ENCODE data around the gene ADGRD1. TPM values are rescaled to one million over a fixed set of nuclear protein-coding genes. Genes with fewer than 3 reads are reported as not detected.

The ADGRD1 gene
- total RNA-seq, 2 donors from 2014 or later, result 21.3 to 37.0 TPM

DNA sequence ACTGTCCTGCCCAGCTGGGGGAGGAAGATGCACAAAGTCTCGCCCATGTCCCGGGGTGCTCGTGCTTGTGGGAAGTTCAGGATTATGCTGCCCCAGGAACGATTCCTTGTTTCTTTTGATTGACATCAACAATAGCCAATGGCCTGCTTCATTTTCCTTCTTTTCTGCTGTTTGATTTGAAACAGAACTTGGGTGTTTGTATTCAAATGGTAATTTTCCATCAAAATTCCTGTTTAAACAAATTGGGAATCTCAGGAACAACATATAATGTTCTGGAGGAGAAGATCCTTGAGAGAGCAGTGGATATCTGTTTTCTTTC lies 97.4 kb downstream of the ADGRD1 start:
- TF ChIP-seq, protein P1, sequence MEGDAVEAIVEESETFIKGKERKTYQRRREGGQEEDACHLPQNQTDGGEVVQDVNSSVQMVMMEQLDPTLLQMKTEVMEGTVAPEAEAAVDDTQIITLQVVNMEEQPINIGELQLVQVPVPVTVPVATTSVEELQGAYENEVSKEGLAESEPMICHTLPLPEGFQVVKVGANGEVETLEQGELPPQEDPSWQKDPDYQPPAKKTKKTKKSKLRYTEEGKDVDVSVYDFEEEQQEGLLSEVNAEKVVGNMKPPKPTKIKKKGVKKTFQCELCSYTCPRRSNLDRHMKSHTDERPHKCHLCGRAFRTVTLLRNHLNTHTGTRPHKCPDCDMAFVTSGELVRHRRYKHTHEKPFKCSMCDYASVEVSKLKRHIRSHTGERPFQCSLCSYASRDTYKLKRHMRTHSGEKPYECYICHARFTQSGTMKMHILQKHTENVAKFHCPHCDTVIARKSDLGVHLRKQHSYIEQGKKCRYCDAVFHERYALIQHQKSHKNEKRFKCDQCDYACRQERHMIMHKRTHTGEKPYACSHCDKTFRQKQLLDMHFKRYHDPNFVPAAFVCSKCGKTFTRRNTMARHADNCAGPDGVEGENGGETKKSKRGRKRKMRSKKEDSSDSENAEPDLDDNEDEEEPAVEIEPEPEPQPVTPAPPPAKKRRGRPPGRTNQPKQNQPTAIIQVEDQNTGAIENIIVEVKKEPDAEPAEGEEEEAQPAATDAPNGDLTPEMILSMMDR (IDR thresholded peaks at IDR 0.05), result no peak
- H3K27ac ChIP-seq, result no peak overlapping the region
- no peak for ATAC-seq (ENCODE audit: insufficient number of reproducible peaks, low FRiP score, low read depth)

DNA sequence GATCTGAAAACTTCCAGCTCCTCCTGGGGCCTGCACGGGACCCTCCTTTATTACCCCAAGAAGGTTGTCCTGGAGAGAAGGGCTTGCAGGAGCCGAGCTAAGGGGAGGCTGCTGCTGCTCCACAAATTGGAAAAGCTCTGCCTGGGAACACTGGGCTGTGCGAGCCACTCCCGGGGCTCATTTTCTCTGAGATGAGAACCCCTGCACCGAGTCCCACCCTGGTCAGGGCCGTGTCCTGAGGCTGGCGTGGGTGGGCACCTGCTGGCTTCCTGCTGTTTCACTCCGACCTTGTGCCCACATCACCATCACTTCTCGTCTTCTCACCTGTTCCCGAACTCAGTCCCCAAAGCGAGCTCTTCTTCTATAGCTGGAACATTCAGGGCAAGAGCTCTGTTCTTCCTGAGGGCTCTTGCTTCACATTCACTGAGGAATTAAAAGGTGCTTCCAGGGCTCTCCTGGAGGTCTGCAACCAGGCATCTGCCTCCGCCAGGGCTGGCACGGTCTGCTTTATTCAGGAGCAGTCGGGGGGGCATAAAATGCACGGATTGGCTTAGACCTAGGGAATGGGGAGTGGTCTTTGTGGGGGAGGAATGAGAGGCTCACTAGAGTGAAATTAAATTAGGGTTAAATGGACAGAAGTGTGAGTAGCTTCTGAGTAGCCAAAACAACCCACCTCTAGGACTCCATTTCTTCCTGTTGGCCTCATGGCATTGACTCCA lies 98.5 kb downstream of the ADGRD1 start:
- Histone ChIP-seq H3K4me1 (ENCODE audit: control insufficient read depth in 1 of 2, low read depth in 2 of 2) (no peaks in the 10 kb centered on the region), H3K27me3 (replicated peaks; ENCODE audit: insufficient read depth) (no peaks in the 10 kb centered on the region), H3K27ac (no peak overlapping the region), H3K9me3 (no peaks in the 10 kb centered on the region), H3K4me3 (no peak overlapping the region), H3K36me3 (no peaks in the 10 kb centered on the region)
- TF ChIP-seq, protein P1 (IDR thresholded peaks at IDR 0.05), result no peak
- no peak for DNase-seq (ENCODE audit: low spot score)
- no peak for ATAC-seq (ENCODE audit: insufficient number of reproducible peaks, low FRiP score, low read depth)

More for the DNA sequence above, 97.4 kb downstream of the ADGRD1 start:
- no peaks in the 10 kb centered on the region for H3K27me3 ChIP-seq (replicated peaks; ENCODE audit: insufficient read depth)
- no peaks in the 10 kb centered on the region for H3K9me3 ChIP-seq
- no peaks in the 10 kb centered on the region for H3K4me1 ChIP-seq (ENCODE audit: control insufficient read depth in 1 of 2, low read depth in 2 of 2)
- H3K4me3 ChIP-seq, result no peak overlapping the region
- no peak for DNase-seq (ENCODE audit: low spot score)
- no peaks in the 10 kb centered on the region for H3K36me3 ChIP-seq

DNA sequence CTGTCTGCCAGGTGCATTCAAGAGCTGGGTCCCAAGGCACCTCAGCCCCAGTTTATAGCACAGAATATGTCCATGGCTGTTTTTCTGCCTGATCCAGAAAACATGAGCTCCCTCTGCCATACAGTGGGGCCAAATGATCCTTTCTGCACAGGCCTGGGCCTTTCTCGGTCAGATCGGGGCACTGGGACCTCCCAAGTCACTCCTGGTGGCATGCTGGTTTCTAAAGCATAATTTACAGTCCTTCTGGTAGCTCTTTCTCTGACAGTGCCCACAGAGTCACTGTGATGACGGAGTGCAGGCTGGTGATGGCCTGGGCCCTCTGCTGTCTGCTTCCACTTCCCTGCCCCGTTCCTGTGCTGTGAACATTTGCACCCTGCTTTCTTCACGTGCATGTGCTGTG lies 99.2 kb downstream of the ADGRD1 start:
- no peak for ATAC-seq (ENCODE audit: insufficient number of reproducible peaks, low FRiP score, low read depth)
- H3K9me3 ChIP-seq, result no peaks in the 10 kb centered on the region
- H3K27ac ChIP-seq, result no peak overlapping the region
- no peak overlapping the region for H3K4me3 ChIP-seq
- H3K4me1 ChIP-seq (ENCODE audit: control insufficient read depth in 1 of 2, low read depth in 2 of 2), result no peaks in the 10 kb centered on the region
- no peaks in the 10 kb centered on the region for H3K27me3 ChIP-seq (replicated peaks; ENCODE audit: insufficient read depth)
- no peak for DNase-seq (ENCODE audit: low spot score)
- H3K36me3 ChIP-seq, result no peaks in the 10 kb centered on the region
- TF ChIP-seq, protein P1 (IDR thresholded peaks at IDR 0.05), result no peak

DNA sequence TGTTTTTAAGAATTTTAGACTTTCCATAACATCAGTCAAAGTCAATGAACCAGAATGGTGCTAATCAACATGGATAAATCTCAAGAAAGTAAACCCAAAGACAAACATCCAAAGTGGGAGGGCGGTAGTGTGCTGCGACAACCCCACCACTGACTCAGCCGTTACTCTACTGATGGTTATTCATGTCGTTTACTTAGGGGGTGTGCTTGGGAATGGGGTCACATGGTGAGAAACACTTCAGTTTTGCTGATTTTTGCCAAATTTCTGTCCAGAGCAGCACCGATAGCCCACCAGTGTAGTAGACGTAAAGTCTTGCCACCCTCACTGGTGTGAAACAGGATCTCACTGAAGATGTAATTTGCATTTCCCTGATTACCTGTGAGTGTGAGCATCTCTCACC lies 99.9 kb downstream of the ADGRD1 start:
- Histone ChIP-seq H3K9me3 (no peaks in the 10 kb centered on the region), H3K4me3 (no peak overlapping the region), H3K4me1 (ENCODE audit: control insufficient read depth in 1 of 2, low read depth in 2 of 2) (no peaks in the 10 kb centered on the region), H3K36me3 (no peaks in the 10 kb centered on the region), H3K27me3 (replicated peaks; ENCODE audit: insufficient read depth) (no peaks in the 10 kb centered on the region), H3K27ac (no peak overlapping the region)
- no peak for DNase-seq (ENCODE audit: low spot score)
- no peak for ATAC-seq (ENCODE audit: insufficient number of reproducible peaks, low FRiP score, low read depth)
- TF ChIP-seq, protein P1 (IDR thresholded peaks at IDR 0.05), result no peak

DNA sequence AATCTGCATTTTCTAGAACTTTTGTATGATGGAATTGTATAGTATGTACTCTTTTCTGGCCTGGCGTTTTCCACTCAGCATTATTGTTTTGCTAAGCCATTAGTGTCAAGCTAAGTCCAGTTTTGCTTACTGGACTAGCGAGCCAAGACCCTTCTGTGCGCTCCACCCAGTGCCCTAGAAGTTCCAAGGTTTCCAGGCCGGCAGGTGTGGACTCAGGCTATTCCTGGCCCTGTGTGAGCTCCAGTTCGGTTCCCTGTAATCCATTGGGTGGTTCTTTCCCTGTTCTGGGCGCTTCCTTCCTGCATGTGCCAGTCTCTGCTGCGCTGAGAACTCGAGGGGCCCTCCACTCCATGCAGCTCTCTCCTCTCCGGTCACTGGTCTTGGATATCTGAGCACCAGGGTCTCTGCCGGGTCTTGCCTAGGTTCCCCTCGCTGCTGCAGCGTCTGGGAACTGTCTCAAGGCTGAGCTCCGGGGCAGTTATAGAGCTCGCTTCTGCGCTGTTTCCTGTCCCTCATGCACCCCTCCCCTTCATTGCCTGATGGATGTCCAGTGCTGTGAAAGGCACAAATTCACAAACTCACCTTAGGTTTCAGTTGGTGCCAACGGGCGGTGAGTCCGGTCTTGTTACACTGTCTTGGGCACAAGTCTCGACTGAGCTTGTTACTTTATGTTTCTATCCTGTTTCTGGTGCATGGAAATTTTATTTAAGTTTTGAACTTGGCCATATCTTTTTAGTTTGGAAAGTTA lies 100.8 kb downstream of the ADGRD1 start:
- Histone ChIP-seq H3K4me1 (ENCODE audit: control insufficient read depth in 1 of 2, low read depth in 2 of 2) (no peaks in the 10 kb centered on the region), H3K27me3 (replicated peaks; ENCODE audit: insufficient read depth) (no peaks in the 10 kb centered on the region), H3K4me3 (no peak overlapping the region), H3K36me3 (no peaks in the 10 kb centered on the region), H3K27ac (no peak overlapping the region), H3K9me3 (no peaks in the 10 kb centered on the region)
- DNase-seq (ENCODE audit: low spot score), result no peak
- ATAC-seq (ENCODE audit: insufficient number of reproducible peaks, low FRiP score, low read depth), result no peak
- TF ChIP-seq, protein P1 (IDR thresholded peaks at IDR 0.05), result no peak
